Measurements from ENCODE around the gene GFI1B.

- no peak for TF ChIP-seq POLR2A (IDR thresholded peaks at IDR 0.05)
- no peak for TF ChIP-seq CTCF (IDR thresholded peaks at IDR 0.05)
Observed at GRCh38 chr9:132995879-132996278, 17.4 kb downstream of the GFI1B start.
